ENCODE data around the gene PRPF40A. TPM values are rescaled to one million over a fixed set of nuclear protein-coding genes. Genes with fewer than 3 reads are reported as not detected.

PRPF40A gene
- total and polyA plus RNA-seq, 2 donors, result 34.3 to 164 TPM

GRCh38 chr2:152611458-152612231 lies 105.6 kb downstream of the PRPF40A start:
- no peak overlapping the region for H3K4me3 ChIP-seq (ENCODE audit: low read depth, low read length)
- 68% methylated on average over 5 of the region's 5 CpGs for WGBS
- H3K27ac ChIP-seq (ENCODE audit: low read depth), result peak overlapping the region; percentile 16
- DNase-seq (ENCODE audit: extremely low spot score), result no peak
- H3K36me3 ChIP-seq (ENCODE audit: insufficient read depth), result no peaks in the 10 kb centered on the region
- no peaks in the 10 kb centered on the region for H3K4me1 ChIP-seq (ENCODE audit: insufficient read depth)

GRCh38 chr2:152609699-152610098 lies 107.6 kb downstream of the PRPF40A start:
- 87% methylated on average over 1 of the region's 1 CpG for WGBS
- H3K36me3 ChIP-seq (ENCODE audit: insufficient read depth), result no peaks in the 10 kb centered on the region

GRCh38 chr2:152609154-152609553 lies 108.1 kb downstream of the PRPF40A start:
- Histone ChIP-seq H3K27ac (ENCODE audit: low read depth) (no peak overlapping the region), H3K36me3 (ENCODE audit: insufficient read depth) (no peaks in the 10 kb centered on the region), H3K4me1 (ENCODE audit: insufficient read depth) (no peaks in the 10 kb centered on the region), H3K4me3 (ENCODE audit: low read depth, low read length) (no peak overlapping the region)
- no peak for DNase-seq (ENCODE audit: extremely low spot score)
- WGBS, result 66% methylated on average over 2 of the region's 2 CpGs

More at GRCh38 chr2:152609699-152610098, 107.6 kb downstream of the PRPF40A start:
- Histone ChIP-seq H3K27ac (ENCODE audit: low read depth) (no peak overlapping the region), H3K4me1 (ENCODE audit: insufficient read depth) (no peaks in the 10 kb centered on the region), H3K4me3 (ENCODE audit: low read depth, low read length) (no peak overlapping the region)
- no peak for DNase-seq (ENCODE audit: extremely low spot score)

GRCh38 chr2:152607793-152608300 lies 109.4 kb downstream of the PRPF40A start:
- 95% methylated on average over 7 of the region's 7 CpGs for WGBS
- H3K27ac ChIP-seq (ENCODE audit: low read depth), result no peak overlapping the region
- no peak for DNase-seq (ENCODE audit: extremely low spot score)
- H3K4me3 ChIP-seq (ENCODE audit: low read depth, low read length), result no peak overlapping the region
- H3K36me3 ChIP-seq (ENCODE audit: insufficient read depth), result no peaks in the 10 kb centered on the region
- H3K4me1 ChIP-seq (ENCODE audit: insufficient read depth), result no peaks in the 10 kb centered on the region

- no peak for DNase-seq (ENCODE audit: extremely low spot score)
- no peak overlapping the region for H3K27ac ChIP-seq (ENCODE audit: low read depth)
- no peaks in the 10 kb centered on the region for H3K36me3 ChIP-seq (ENCODE audit: insufficient read depth)
- H3K4me1 ChIP-seq (ENCODE audit: insufficient read depth), result no peaks in the 10 kb centered on the region
- H3K4me3 ChIP-seq (ENCODE audit: low read depth, low read length), result no peak overlapping the region
- whole genome bisulfite sequencing, result 28% methylated on average over 2 of the region's 2 CpGs
These were observed 110.3 kb downstream of the PRPF40A start for GRCh38 chr2:152606941-152607340.

GRCh38 chr2:152606081-152606480 lies 111.2 kb downstream of the PRPF40A start:
- Histone ChIP-seq H3K4me3 (ENCODE audit: low read depth, low read length) (no peak overlapping the region), H3K36me3 (ENCODE audit: insufficient read depth) (no peaks in the 10 kb centered on the region), H3K27ac (ENCODE audit: low read depth) (no peak overlapping the region), H3K4me1 (ENCODE audit: insufficient read depth) (no peaks in the 10 kb centered on the region)
- 76% methylated on average over 1 of the region's 1 CpG for WGBS
- no peak for DNase-seq (ENCODE audit: extremely low spot score)

- no peak for DNase-seq (ENCODE audit: extremely low spot score)
- Histone ChIP-seq H3K4me3 (ENCODE audit: low read depth, low read length) (no peak overlapping the region), H3K36me3 (ENCODE audit: insufficient read depth) (no peaks in the 10 kb centered on the region), H3K4me1 (ENCODE audit: insufficient read depth) (no peaks in the 10 kb centered on the region), H3K27ac (ENCODE audit: low read depth) (no peak overlapping the region)
- WGBS, result 90% methylated on average over 3 of the region's 3 CpGs
These were observed 114.1 kb downstream of the PRPF40A start for GRCh38 chr2:152603166-152603565.

- H3K4me3 ChIP-seq (ENCODE audit: low read depth, low read length), result no peak overlapping the region
- WGBS, result 92% methylated on average over 8 of the region's 8 CpGs
- no peaks in the 10 kb centered on the region for H3K4me1 ChIP-seq (ENCODE audit: insufficient read depth)
- H3K27ac ChIP-seq (ENCODE audit: low read depth), result no peak overlapping the region
- DNase-seq (ENCODE audit: extremely low spot score), result no peak
- H3K36me3 ChIP-seq (ENCODE audit: insufficient read depth), result no peaks in the 10 kb centered on the region
These were observed 114.5 kb downstream of the PRPF40A start for GRCh38 chr2:152602750-152603149.

Other genes with a start within 250 kb of the PRPF40A start
- 30.2 TPM for gene ARL6IP6, start 1.2 kb upstream of the PRPF40A start, total RNA-seq
- 10.9 TPM for gene ARL6IP6, start 1.2 kb upstream of the PRPF40A start, polyA plus RNA-seq

Data from urinary bladder (tissue), 4 donors.